ENCODE results near the gene IQUB.

GRCh38 chr7:123583821-123584220 lies 49.4 kb upstream of the IQUB start:
- TF ChIP-seq CTCF (IDR thresholded peaks at IDR 0.05) (no peak), POLR2A (IDR thresholded peaks at IDR 0.05; ENCODE audit: low read depth) (no peak), EP300 (IDR thresholded peaks at IDR 0.05) (no peak)

Data from esophagus muscularis mucosa (tissue), 4 donors.